Testis (tissue), 2 donors: Measurements from ENCODE around the gene TMEM185B.

Experiments
- CTCF ChIP-seq, 3 experiments: fragments of 450-650 bp in 2 of 3; fragments of 200-600 bp in 1 of 3; sonication (generic) in 1 of 3; IDR thresholded peaks; one replicate each; pipeline ENCODE4 v1.5.1; 2016 to 2019; ENCODE audit warnings: antibody characterized with exemption in 3 of 3, mild to moderate bottlenecking in 2 of 3, moderate library complexity in 1 of 3
- POLR2A ChIP-seq: fragments of 450-650 bp; IDR thresholded peaks from one replicate; pipeline ENCODE4 v1.6.1; 2017; ENCODE audit warnings: antibody characterized with exemption, mild to moderate bottlenecking, moderate library complexity

DNA sequence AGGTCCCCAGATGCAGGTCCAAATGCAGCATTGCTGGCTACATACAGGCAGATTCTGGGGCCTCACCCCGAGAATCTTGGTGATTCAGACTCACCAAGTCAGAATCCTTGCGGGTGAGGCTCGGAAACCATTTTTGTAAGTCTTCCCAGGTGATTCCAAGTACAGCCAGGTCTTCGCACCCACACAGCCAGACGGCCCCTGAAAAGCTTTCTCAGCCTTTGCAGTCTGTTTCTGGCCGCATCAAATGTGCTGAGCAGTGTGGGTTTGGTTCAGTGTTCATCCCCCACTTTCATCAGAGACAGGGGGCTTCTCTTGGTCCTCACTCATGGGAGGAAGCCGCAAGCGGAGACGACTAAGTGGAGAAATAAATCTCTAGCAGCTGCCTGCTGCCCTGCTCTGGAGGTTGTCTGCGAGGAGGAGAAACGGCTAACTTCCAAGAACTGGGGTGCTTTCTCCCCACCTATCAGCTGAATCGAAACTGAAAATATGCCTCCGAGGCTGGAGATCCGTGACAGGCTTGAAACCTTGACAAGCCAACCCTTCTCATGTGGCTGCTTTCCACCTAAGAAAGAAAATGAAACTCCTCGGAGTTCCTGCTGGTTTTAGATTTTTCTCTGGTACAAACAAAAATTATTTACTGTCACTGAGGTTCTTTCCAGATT lies 8.9 kb upstream of the TMEM185B start:
- no peak for TF ChIP-seq POLR2A
- no peak for TF ChIP-seq CTCF (IDR thresholded peaks at IDR 0.05)
